Sigmoid colon (tissue), 7 donors: Measurements from ENCODE around the gene ADAMTSL2. TPM values are rescaled to one million over a fixed set of nuclear protein-coding genes. Genes with fewer than 3 reads are reported as not detected.

Experiments used
- DNase-seq: peaks from one replicate; pipeline ENCODE4 v3.0.0-alpha.2; 2019
- H3K27ac ChIP-seq, 4 donors: fragments of 200-600 bp; sonication (generic); one replicate each; pipeline ENCODE4 v1.5.1; 2016 to 2019; ENCODE audit warnings: mild to moderate bottlenecking in 1 of 4
- H3K27me3 ChIP-seq, 3 donors: fragments of 200-600 bp; sonication (generic); one replicate each; pipeline ENCODE4 v1.5.1; 2019; ENCODE audit warnings: mild to moderate bottlenecking in 1 of 3
- H3K36me3 ChIP-seq, 4 donors: fragments of 200-600 bp; sonication (generic); one replicate each; pipeline ENCODE4 v1.5.1; 2016 to 2019
- H3K4me1 ChIP-seq, 4 donors: fragments of 200-600 bp; sonication (generic); one replicate each; pipeline ENCODE4 v1.5.1; 2017 to 2019
- H3K4me3 ChIP-seq, 4 donors: fragments of 200-600 bp; sonication (generic); one replicate each; pipeline ENCODE4 v1.5.1; 2017 to 2019; ENCODE audit warnings: mild to moderate bottlenecking in 2 of 4, moderate library complexity in 1 of 4
- H3K9me3 ChIP-seq, 4 donors: fragments of 200-600 bp in 3 of 4; sonication (generic) in 3 of 4; one replicate each; pipeline versions ENCODE4 v1.5.1 to v1.6.1; 2013 to 2019
- CTCF ChIP-seq, 4 experiments: fragments of 450-650 bp in 3 of 4; fragments of 200-600 bp in 1 of 4; IDR thresholded peaks; one replicate each; pipeline ENCODE4 v1.5.1; 2016 to 2019; ENCODE audit warnings: antibody characterized with exemption in 4 of 4, mild to moderate bottlenecking in 3 of 4, moderate library complexity in 2 of 4
- EP300 ChIP-seq, 4 donors: sonication (generic); formaldehyde crosslinking; IDR thresholded peaks; one replicate each; pipeline ENCODE4 v1.6.1; 2017; ENCODE audit warnings: antibody characterized with exemption in 4 of 4
- POLR2A ChIP-seq, 2 donors: fragments of 450-650 bp; IDR thresholded peaks; one replicate each; pipeline ENCODE4 v1.6.1; 2016; ENCODE audit warnings: antibody characterized with exemption in 2 of 2, mild to moderate bottlenecking in 2 of 2, moderate library complexity in 2 of 2
- POLR2AphosphoS5 ChIP-seq, 4 donors: sonication (generic); formaldehyde crosslinking; IDR thresholded peaks; one replicate each; pipeline ENCODE4 v1.6.1; 2017; ENCODE audit warnings: antibody characterized with exemption in 4 of 4
- WGBS, 2 donors: extraction: QIAGEN DNeasy Blood & Tissue Kit; methylation state at CpG; one replicate each; pipeline ENCODE4 v1.1.7; 2013; 5-methylcytosine and 5-hydroxymethylcytosine counted together
- intact Hi-C: fragments of 100-400 bp; cut with DNase I; formaldehyde crosslinking; loops from one replicate; pipeline ENCODE4 v1.15.1; 2023
- polyA plus RNA-seq, 3 donors: library from polyadenylated mRNA; stranded (reverse); fragments of 200-250 nt; gene quantifications; one replicate each; pipeline ENCODE4 v1.2.3, GENCODE V29; 2013
- total RNA-seq, 4 donors: library from RNA; depleted of rRNA; stranded (reverse); fragments of >200 nt; gene quantifications; one replicate each; pipeline ENCODE4 v1.1.0, GENCODE V29; 2016
- donor health status: healthy with polysubstance abuse.
- donor health status: Bipolar disorder and iron deficiency.
- donor health status: healthy.

The ADAMTSL2 gene
- total and polyA plus RNA-seq, 7 donors = 0.33 to 4.2 (median 0.81) TPM

DNA sequence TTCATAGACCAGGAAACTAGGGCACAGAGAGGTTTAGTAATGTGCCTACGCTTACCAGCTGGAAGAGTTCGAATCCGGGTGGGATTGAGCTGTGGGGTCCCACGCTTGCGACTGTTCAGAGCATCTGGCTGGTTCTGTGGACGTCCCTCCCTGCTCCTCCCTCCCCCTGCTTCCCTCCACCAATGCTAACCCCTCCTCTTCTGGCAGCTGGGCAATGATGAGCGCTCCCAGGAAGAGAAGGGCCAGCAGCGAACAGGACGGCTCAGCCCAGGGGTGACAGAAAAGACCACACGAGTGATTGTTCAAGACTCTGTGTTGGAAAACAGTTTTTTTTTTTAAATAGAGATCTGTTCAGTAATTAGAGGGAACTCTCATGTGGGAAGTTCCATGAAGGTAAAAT lies 67.8 kb downstream of the ADAMTSL2 start:
- H3K36me3 ChIP-seq = no peaks in the 10 kb centered on the region
- peaks cover 0 to 50% (median 33%) of the 10 kb centered on the region in 3 donors for H3K27me3 ChIP-seq
- H3K4me1 ChIP-seq = no peaks in the 10 kb centered on the region
- intact Hi-C loops = no loop called here
- TF ChIP-seq CTCF (IDR thresholded peaks at IDR 0.05) = no peak
- TF ChIP-seq POLR2A (IDR thresholded peaks at IDR 0.05) = no peak
- TF ChIP-seq EP300 (IDR thresholded peaks at IDR 0.05) = no peak
- no peak for TF ChIP-seq POLR2AphosphoS5 (IDR thresholded peaks at IDR 0.05)
- H3K9me3 ChIP-seq = peaks cover 4 to 8% (median 7%) of the 10 kb centered on the region in 4 donors
- H3K4me3 ChIP-seq = no peak overlapping the region
- WGBS, 2 donors = 69 to 75% methylated on average over 10 of the region's 10 CpGs
- DNase-seq = no peak
- no peak overlapping the region for H3K27ac ChIP-seq

DNA sequence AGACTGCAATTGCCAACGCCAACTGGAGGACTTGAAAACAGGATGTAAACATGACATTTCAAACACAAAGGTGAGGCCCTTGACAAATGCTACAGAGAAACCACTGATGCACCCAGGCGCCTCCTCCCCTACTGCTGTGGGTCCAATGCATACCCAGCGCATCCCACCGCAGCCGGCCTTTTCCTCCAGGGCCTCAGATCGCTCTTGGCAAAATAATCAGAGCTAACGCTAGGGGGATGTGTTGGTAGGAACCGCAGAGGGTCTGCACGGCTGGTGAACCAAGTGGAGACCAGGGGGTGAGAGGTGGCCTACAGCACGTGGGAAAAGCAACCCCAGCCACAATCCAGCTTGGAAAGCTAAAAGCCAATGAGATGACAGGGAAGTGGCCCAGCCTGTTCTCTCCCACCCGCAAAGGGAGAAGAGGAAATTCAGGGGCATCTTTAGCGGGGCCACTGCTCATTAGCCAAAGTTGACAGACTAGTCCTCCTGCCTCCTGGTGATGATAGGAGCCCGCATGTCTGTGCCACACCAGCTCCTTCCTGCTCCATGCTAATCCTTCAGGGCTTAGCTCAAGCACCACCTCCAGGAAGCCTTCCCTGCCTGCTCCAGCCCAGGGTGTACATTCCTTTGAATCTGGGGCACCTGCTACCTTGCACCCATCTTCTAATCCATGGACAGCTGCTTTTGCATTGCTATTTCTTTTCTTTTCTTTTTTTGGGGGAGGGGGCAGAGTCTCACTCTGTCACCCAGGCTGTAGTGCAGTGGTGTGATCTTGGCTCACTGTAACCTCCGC lies 68.8 kb downstream of the ADAMTSL2 start:
- Histone ChIP-seq H3K9me3 (no peaks in the 10 kb centered on the region), H3K27ac (no peak overlapping the region), H3K27me3 (peaks cover under 1 to 60% (median 44%) of the 10 kb centered on the region in 3 donors), H3K4me1 (no peaks in the 10 kb centered on the region), H3K36me3 (no peaks in the 10 kb centered on the region), H3K4me3 (no peak overlapping the region)
- 40 to 50% methylated on average over 14 of the region's 14 CpGs for whole genome bisulfite sequencing, 2 donors
- no peak for DNase-seq
- intact Hi-C loops = no loop called here
- no peak for TF ChIP-seq CTCF (IDR thresholded peaks at IDR 0.05)
- no peak for TF ChIP-seq POLR2AphosphoS5 (IDR thresholded peaks at IDR 0.05)
- TF ChIP-seq POLR2A (IDR thresholded peaks at IDR 0.05) = no peak

DNA sequence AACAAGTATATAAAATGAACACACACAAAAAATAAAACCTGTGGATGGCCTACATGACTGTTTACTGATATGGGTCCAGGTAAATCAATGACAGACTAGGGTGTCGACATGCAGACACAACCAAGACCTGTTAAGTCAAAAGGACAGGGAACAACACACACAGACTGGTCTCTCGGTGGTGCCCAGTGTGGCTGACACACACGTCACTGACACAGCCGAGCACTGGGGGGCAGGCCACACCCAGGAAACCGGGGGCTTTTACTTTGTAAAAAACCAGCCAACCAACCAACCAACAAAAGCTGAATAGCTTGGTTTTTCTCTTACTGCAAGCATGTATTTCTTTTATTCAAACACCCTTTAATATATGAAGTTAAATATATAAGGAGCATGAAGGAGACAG lies 69.7 kb downstream of the ADAMTSL2 start:
- no peak overlapping the region for H3K27ac ChIP-seq
- H3K4me1 ChIP-seq = peaks cover 0 to 4% (median 2%) of the 10 kb centered on the region in 4 donors
- H3K27me3 ChIP-seq = peaks cover 9 to 68% (median 53%) of the 10 kb centered on the region in 3 donors
- no peak for TF ChIP-seq POLR2A (IDR thresholded peaks at IDR 0.05)
- TF ChIP-seq EP300 (IDR thresholded peaks at IDR 0.05) = no peak
- TF ChIP-seq CTCF (IDR thresholded peaks at IDR 0.05) = no peak
- no peaks in the 10 kb centered on the region for H3K36me3 ChIP-seq
- no peak for DNase-seq
- H3K9me3 ChIP-seq = no peaks in the 10 kb centered on the region
- no peak overlapping the region for H3K4me3 ChIP-seq
- intact Hi-C loops = no loop called here
- 14 to 33% methylated on average over 5 of the region's 5 CpGs for WGBS, 2 donors

- DNase-seq = no peak
- Histone ChIP-seq H3K9me3 (no peaks in the 10 kb centered on the region), H3K27me3 (peaks cover 9 to 74% (median 59%) of the 10 kb centered on the region in 3 donors), H3K36me3 (no peaks in the 10 kb centered on the region), H3K27ac (no peak overlapping the region), H3K4me1 (peaks cover 0 to 4% (median 2%) of the 10 kb centered on the region in 4 donors), H3K4me3 (no peak overlapping the region)
- intact Hi-C loops = no loop called here
- TF ChIP-seq EP300 (IDR thresholded peaks at IDR 0.05) (no peak), POLR2A (IDR thresholded peaks at IDR 0.05) (no peak), CTCF (IDR thresholded peaks at IDR 0.05) (no peak), POLR2AphosphoS5 (IDR thresholded peaks at IDR 0.05) (no peak)
- WGBS, 2 donors = 53 to 59% methylated on average over 14 of the region's 14 CpGs
These were observed 70.4 kb downstream of the ADAMTSL2 start for GRCh38 chr9:133604856-133605255.
